HG03196 (cell line): Measurements from ENCODE around the gene RAB9A.
A peak's percentile ranks its signal among the peaks of the same experiment; 100 is the strongest.

Source experiments
- ATAC-seq: cut with Tn5 transposase; IDR thresholded peaks from one replicate; pipeline ENCODE4 v1.9.1; 2021; ENCODE audit not compliant: unreplicated experiment

Gene RAB9A

GRCh38 chrX:13742397-13743176, 53.7 kb downstream of the RAB9A start:
- ATAC-seq = peak; percentile 92

GRCh38 chrX:13747836-13748235, 58.9 kb downstream of the RAB9A start:
- no peak for ATAC-seq

- no peak for ATAC-seq
Observed at GRCh38 chrX:13748486-13748885, 59.6 kb downstream of the RAB9A start.

GRCh38 chrX:13750204-13750603, 61.3 kb downstream of the RAB9A start:
- no peak for ATAC-seq

- ATAC-seq = no peak
Observed at GRCh38 chrX:13750812-13751211, 61.9 kb downstream of the RAB9A start.

GRCh38 chrX:13752141-13752540, 63.2 kb downstream of the RAB9A start:
- ATAC-seq = no peak

- peak; percentile 61 for ATAC-seq
Observed at GRCh38 chrX:13752646-13753045, 63.7 kb downstream of the RAB9A start.

GRCh38 chrX:13754765-13755164, 65.8 kb downstream of the RAB9A start:
- ATAC-seq = no peak

GRCh38 chrX:13755254-13755653, 66.3 kb downstream of the RAB9A start:
- no peak for ATAC-seq

- ATAC-seq = no peak
Observed at GRCh38 chrX:13756381-13756780, 67.5 kb downstream of the RAB9A start.

GRCh38 chrX:13759152-13759718, 70.3 kb downstream of the RAB9A start:
- ATAC-seq = peak; percentile 58
